ENCODE measurements around the gene LRAT. TPM values are rescaled to one million over a fixed set of nuclear protein-coding genes. Genes with fewer than 3 reads are reported as not detected.

Gene LRAT
- total RNA-seq, 1 experiment from 2014 or later: 0.68 TPM

- Histone ChIP-seq H3K79me2 (ENCODE audit: low read depth) (no peaks in the 10 kb centered on the region), H2AFZ (no peak overlapping the region), H3K4me2 (no peak overlapping the region), H3K9me3 (ENCODE audit: insufficient read depth, low read depth) (no peaks in the 10 kb centered on the region), H4K20me1 (ENCODE audit: insufficient read depth) (no peaks in the 10 kb centered on the region), H3K4me1 (replicated peaks; ENCODE audit: insufficient read depth) (0 out of 2 replicates have a peak, but pooled peaks cover 12% of the 10 kb centered on the region), H3F3A (ENCODE audit: insufficient read depth, low read depth) (no peaks in the 10 kb centered on the region), H3K27ac (no peak overlapping the region), H3K36me3 (ENCODE audit: low read depth) (no peaks in the 10 kb centered on the region), H3K4me3 (no peak overlapping the region), H3K9me2 (ENCODE audit: insufficient read depth) (no peaks in the 10 kb centered on the region), H3K27me3 (ENCODE audit: insufficient read depth, low read depth) (no peaks in the 10 kb centered on the region)
- ChIA-PET CTCF (no interaction called here), POLR2A (ENCODE audit: unreplicated experiment) (no interaction called here)
- BruUV-seq (replicated peaks): no TSS peak
- TF ChIP-seq EZH2 (IDR thresholded peaks at IDR 0.05; ENCODE audit: low read depth): no peak
- TF ChIP-seq CTCF (conservative IDR thresholded peaks at IDR 0.05): no peak
- no peak for DNase-seq
- intact Hi-C loops (cut with micrococcal nuclease; ENCODE audit: unreplicated experiment): no loop called here
Measured at GRCh38 chr4:154736770-154737169, 7.0 kb upstream of the LRAT start.

DNA sequence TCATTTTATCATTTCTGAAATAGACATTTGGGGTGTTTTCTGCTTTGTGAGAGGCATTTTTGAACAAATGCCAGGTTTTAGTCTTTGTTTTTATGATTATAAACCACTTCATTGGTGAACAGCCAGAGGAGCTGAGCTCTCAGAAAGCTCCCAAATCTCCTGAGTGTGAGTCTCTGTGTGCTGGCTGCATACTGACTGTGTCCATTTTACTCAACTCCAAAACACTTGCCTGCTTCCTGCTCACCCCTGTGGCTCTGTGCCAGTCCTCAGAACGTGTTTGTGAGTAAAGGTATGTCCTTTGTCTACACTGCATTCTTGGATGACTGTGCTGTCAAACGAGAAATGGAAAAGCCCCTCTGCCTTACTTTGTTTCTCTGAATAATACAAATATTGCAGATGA, 5.4 kb upstream of the LRAT start:
- POLR2A ChIA-PET (ENCODE audit: unreplicated experiment): no interaction called here
- TF ChIP-seq CTCF (conservative IDR thresholded peaks at IDR 0.05) (no peak), EZH2 (IDR thresholded peaks at IDR 0.05; ENCODE audit: low read depth) (no peak)
- no peaks in the 10 kb centered on the region for H3F3A ChIP-seq (ENCODE audit: insufficient read depth, low read depth)
- no peak overlapping the region for H3K4me3 ChIP-seq
- peak; percentile 42 to 62 for DNase-seq
- H3K27me3 ChIP-seq (ENCODE audit: insufficient read depth, low read depth): no peaks in the 10 kb centered on the region
- CTCF ChIA-PET: no interaction called here
- no peaks in the 10 kb centered on the region for H3K79me2 ChIP-seq (ENCODE audit: low read depth)
- H3K36me3 ChIP-seq (ENCODE audit: low read depth): no peaks in the 10 kb centered on the region
- no peak overlapping the region for H3K27ac ChIP-seq
- 0 out of 2 replicates have a peak, but pooled peaks cover 12% of the 10 kb centered on the region for H3K4me1 ChIP-seq (replicated peaks; ENCODE audit: insufficient read depth)
- no peaks in the 10 kb centered on the region for H3K9me3 ChIP-seq (ENCODE audit: insufficient read depth, low read depth)
- peak overlapping the region; percentile 33; the same call in 1 of the 2 replicates for H2AFZ ChIP-seq
- H3K9me2 ChIP-seq (ENCODE audit: insufficient read depth): no peaks in the 10 kb centered on the region
- H3K4me2 ChIP-seq: no peak overlapping the region
- intact Hi-C loops (cut with micrococcal nuclease; ENCODE audit: unreplicated experiment): no loop called here
- H4K20me1 ChIP-seq (ENCODE audit: insufficient read depth): no peaks in the 10 kb centered on the region
- BruUV-seq (replicated peaks): no TSS peak

- no peak for DNase-seq
- intact Hi-C loops (cut with micrococcal nuclease; ENCODE audit: unreplicated experiment): no loop called here
Measured at GRCh38 chr4:154739111-154739510, 4.7 kb upstream of the LRAT start.

More at GRCh38 chr4:154739111-154739510, 4.7 kb upstream of the LRAT start:
- Histone ChIP-seq H3K79me2 (ENCODE audit: low read depth) (no peaks in the 10 kb centered on the region), H3K9me3 (ENCODE audit: insufficient read depth, low read depth) (no peaks in the 10 kb centered on the region), H3K27ac (no peak overlapping the region), H3K4me1 (replicated peaks; ENCODE audit: insufficient read depth) (0 out of 2 replicates have a peak, but pooled peaks cover 12% of the 10 kb centered on the region), H4K20me1 (ENCODE audit: insufficient read depth) (no peaks in the 10 kb centered on the region), H2AFZ (no peak overlapping the region), H3F3A (ENCODE audit: insufficient read depth, low read depth) (no peaks in the 10 kb centered on the region), H3K4me3 (no peak overlapping the region), H3K9me2 (ENCODE audit: insufficient read depth) (no peaks in the 10 kb centered on the region), H3K27me3 (ENCODE audit: insufficient read depth, low read depth) (no peaks in the 10 kb centered on the region), H3K36me3 (ENCODE audit: low read depth) (no peaks in the 10 kb centered on the region), H3K4me2 (no peak overlapping the region)
- TF ChIP-seq CTCF (conservative IDR thresholded peaks at IDR 0.05) (no peak), EZH2 (IDR thresholded peaks at IDR 0.05; ENCODE audit: low read depth) (no peak)
- BruUV-seq (replicated peaks): no TSS peak
- ChIA-PET POLR2A (ENCODE audit: unreplicated experiment) (no interaction called here), CTCF (no interaction called here)
